Fibroblast of skin of back (primary cell): Measurements from ENCODE around the gene BRCA2.
"Not testable (repeated sequence)": the region's sequence is repeated elsewhere in the genome, so short reads cannot be mapped to it uniquely, and the experiment has no call there.

Source experiments
- DNase-seq: peaks from one replicate; pipeline ENCODE4 v3.0.0-alpha.2; 2013

BRCA2 gene

GRCh38 chr13:32311188-32311897, 4.0 kb upstream of the BRCA2 start:
- no peak for DNase-seq

GRCh38 chr13:32314271-32315237, 754 bp upstream of the BRCA2 start:
- peak; percentile 59 for DNase-seq

- DNase-seq, result no peak
Measured at GRCh38 chr13:32316028-32316339, 676 bp downstream of the BRCA2 start.

- DNase-seq, result no peak
Measured at GRCh38 chr13:32316501-32316900, 1.2 kb downstream of the BRCA2 start.

GRCh38 chr13:32317716-32318465, 2.6 kb downstream of the BRCA2 start:
- peak; percentile 25 for DNase-seq

GRCh38 chr13:32320528-32320927, 5.2 kb downstream of the BRCA2 start:
- DNase-seq, result no peak

- DNase-seq, result peak; percentile 85
Measured at GRCh38 chr13:32323912-32324311, 8.6 kb downstream of the BRCA2 start.

- peak; percentile 55 for DNase-seq
Measured at GRCh38 chr13:32330441-32330840, 15.1 kb downstream of the BRCA2 start.

- peak; percentile 5 for DNase-seq
Measured at GRCh38 chr13:32334671-32335070, 19.4 kb downstream of the BRCA2 start.

GRCh38 chr13:32340914-32341313, 25.6 kb downstream of the BRCA2 start:
- no peak for DNase-seq

GRCh38 chr13:32347651-32348050, 32.3 kb downstream of the BRCA2 start:
- DNase-seq, result no peak

- DNase-seq, result not testable (repeated sequence)
Measured at GRCh38 chr13:32350839-32351441, 35.6 kb downstream of the BRCA2 start.

- DNase-seq, result no peak
Measured at GRCh38 chr13:32354040-32354439, 38.7 kb downstream of the BRCA2 start.

- not testable (repeated sequence) for DNase-seq
Measured at GRCh38 chr13:32355935-32356334, 40.6 kb downstream of the BRCA2 start.

GRCh38 chr13:32362574-32362973, 47.3 kb downstream of the BRCA2 start:
- DNase-seq, result no peak

- no peak for DNase-seq
Measured at GRCh38 chr13:32370805-32371204, 55.5 kb downstream of the BRCA2 start.

GRCh38 chr13:32376642-32377415, 61.5 kb downstream of the BRCA2 start:
- DNase-seq, result no peak

GRCh38 chr13:32378012-32378411, 62.7 kb downstream of the BRCA2 start:
- no peak for DNase-seq

GRCh38 chr13:32381539-32381938, 66.2 kb downstream of the BRCA2 start:
- peak; percentile 16 for DNase-seq

GRCh38 chr13:32383836-32384618, 68.7 kb downstream of the BRCA2 start:
- DNase-seq, result no peak

- DNase-seq, result no peak
Measured at GRCh38 chr13:32384702-32385101, 69.4 kb downstream of the BRCA2 start.
